H1 (cell line): ENCODE measurements around the gene P2RX1. TPM values are rescaled to one million over a fixed set of nuclear protein-coding genes. Genes with fewer than 3 reads are reported as not detected.

Source experiments
- BRCA1 ChIP-seq: IDR thresholded peaks from 2 replicates; pipeline ENCODE4 v1.6.1; 2012; ENCODE audit warnings: low read depth, low read length, improper control_type of control experiment
- CHD7 ChIP-seq: fragments of 300-600 bp; sonication (generic); IDR thresholded peaks from 2 replicates; pipeline ENCODE4 v1.7.1; 2012; ENCODE audit warnings: low read length, moderate library complexity, mild to moderate bottlenecking, inconsistent platforms; ENCODE audit not compliant: insufficient replicate concordance
- CTBP2 ChIP-seq: IDR thresholded peaks from 2 replicates; pipeline ENCODE4 v1.7.0; 2011; ENCODE audit warnings: borderline replicate concordance, mild to moderate bottlenecking, moderate library complexity, mixed read lengths, low read length; ENCODE audit not compliant: insufficient read depth, insufficient read length
- EP300 ChIP-seq, 2 experiments: IDR thresholded peaks; 1 replicate in 1 of 2; 2 replicates in 1 of 2; pipeline ENCODE4 v1.6.1; 2011 to 2012; ENCODE audit warnings: low read depth in 2 of 2, low read length in 2 of 2, mild to moderate bottlenecking in 2 of 2, borderline replicate concordance in 1 of 2, inconsistent platforms in 1 of 2, moderate library complexity in 1 of 2
- MAX ChIP-seq: IDR thresholded peaks from 2 replicates; pipeline ENCODE4 v1.6.1; 2012; ENCODE audit warnings: inconsistent platforms
- NRF1 ChIP-seq: IDR thresholded peaks from 2 replicates; pipeline ENCODE4 v1.6.1; 2011; ENCODE audit warnings: mild to moderate bottlenecking, low read depth, low read length, improper control_type of control experiment
- PHF8 ChIP-seq: fragments of 200-600 bp; sonication (generic); conservative IDR thresholded peaks from 2 replicates; pipeline ENCODE4 v1.7.1; 2012; ENCODE audit warnings: low read depth, mild to moderate bottlenecking, inconsistent platforms, low read length, moderate library complexity
- RXRA ChIP-seq: IDR thresholded peaks from 2 replicates; pipeline ENCODE4 v1.6.1; 2011; ENCODE audit warnings: low read depth, mild to moderate bottlenecking, low read length, moderate library complexity; ENCODE audit not compliant: insufficient read depth
- SIN3A ChIP-seq, 2 experiments: IDR thresholded peaks in 1 of 2; conservative IDR thresholded peaks in 1 of 2; 2 replicates each; pipeline ENCODE4 v1.6.1; 2011 to 2012; ENCODE audit warnings: low read length in 2 of 2, improper control_type of control experiment in 1 of 2, low read depth in 1 of 2, mild to moderate bottlenecking in 1 of 2
- SP1 ChIP-seq: IDR thresholded peaks from 2 replicates; pipeline ENCODE4 v1.6.1; 2011; ENCODE audit warnings: low read depth, low read length
- polyA plus RNA-seq, 7 experiments: library from polyadenylated mRNA; depleted of rRNA in 3 of 7; stranded (reverse) in 5 of 7; unstranded in 2 of 7; fragments of >200 nt in 5 of 7; fragments of 200-250 nt in 2 of 7; gene quantifications; 1 replicate in 5 of 7; 2 replicates in 1 of 7; 4 replicates in 1 of 7; pipeline versions ENCODE4 v1.2.1 to v1.2.3, GENCODE V29; 2011 to 2013; ENCODE audit warnings: missing spikeins in 2 of 7, mixed read lengths in 2 of 7
- total RNA-seq: library from RNA; stranded (reverse); fragmentation: NEBNext Ultra II Directional; extraction: Animal tissue kit (Norgen Biotek cat#: 25700); gene quantifications from 2 replicates; pipeline ENCODE4 v1.2.1, GENCODE V29; 2021

The P2RX1 gene
- total and polyA plus RNA-seq, 2 of the 8 experiments (the other 6 are each of a cell fraction or from before 2014, with no cell fraction given): 0.45 to 1.1 TPM

GRCh38 chr17:3935140-3935542 is 18.9 kb upstream of the P2RX1 start (continued):
- no peak for TF ChIP-seq CHD7
- 0 out of 4 replicates have a peak, but pooled peaks of 1 of the 2 experiments have one; percentile 54 for TF ChIP-seq SIN3A (conservative IDR thresholded peaks at IDR 0.05 in 1 of 2, IDR thresholded peaks at IDR 0.05 in 1 of 2; ENCODE audit: low read depth in 1 of 2, low read length in 2 of 2)
- no peak for TF ChIP-seq PHF8
- TF ChIP-seq MAX: peak; percentile 19; the same call in 1 of the 2 replicates
- TF ChIP-seq CTBP2: no peak
- no peak for TF ChIP-seq SP1
- TF ChIP-seq BRCA1: no peak
- TF ChIP-seq NRF1: no peak
- TF ChIP-seq EP300 (IDR thresholded peaks at IDR 0.05; ENCODE audit: borderline replicate concordance in 1 of 2, low read depth in 2 of 2, low read length in 2 of 2): peak in 1 of 2 experiments; percentile 62; a peak in 1 of 3 replicates
- no peak for TF ChIP-seq RXRA
